NCI-H2029 (cell line): ENCODE data around the gene SLC22A3.
"Not testable (repeated sequence)": the region's sequence is repeated elsewhere in the genome, so short reads cannot be mapped to it uniquely, and the experiment has no call there.

ENCODE experiments used
- DNase-seq: peaks from one replicate; lab custom pipeline; 2025; lab: John Stamatoyannopoulos, UW

Gene SLC22A3

DNA sequence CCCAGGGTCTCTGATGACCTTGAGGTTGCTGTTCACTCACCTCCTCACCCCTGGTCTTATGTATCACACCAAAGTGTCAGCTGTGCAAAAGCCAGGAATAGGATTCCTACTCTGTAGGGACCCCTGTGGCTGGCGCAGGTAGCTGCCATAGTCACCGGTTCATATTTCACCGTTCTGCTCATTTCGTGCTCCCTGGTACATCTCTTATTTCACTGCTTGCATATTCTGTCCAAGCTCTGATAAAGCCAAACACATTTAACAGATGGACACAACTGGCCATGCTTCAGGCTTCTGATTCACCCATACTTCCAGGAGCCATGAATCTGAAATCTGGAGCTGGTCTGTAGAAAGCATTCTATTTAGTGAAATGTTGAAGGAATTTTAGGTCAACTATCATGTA lies 20.5 kb downstream of the SLC22A3 start:
- no peak for DNase-seq

DNA sequence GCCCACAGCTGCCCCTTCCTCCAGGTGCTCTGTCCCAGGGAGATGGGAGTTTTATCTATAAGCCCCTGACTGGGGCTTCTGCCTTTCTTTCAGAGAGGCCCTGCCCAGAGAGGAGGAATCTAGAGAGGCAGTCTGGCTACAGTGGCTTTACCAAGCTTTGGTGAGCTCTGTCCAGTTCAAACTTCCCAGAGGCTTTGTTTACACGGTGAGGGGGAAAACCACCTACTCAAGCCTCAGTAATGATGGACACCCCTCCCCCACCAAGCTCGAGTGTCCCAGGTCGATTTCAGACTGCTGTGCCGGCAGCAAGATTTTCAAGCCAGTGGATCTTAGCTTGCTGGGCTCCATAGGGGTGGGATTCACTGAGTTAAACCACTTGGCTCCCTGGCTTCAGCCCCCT lies 25.4 kb downstream of the SLC22A3 start:
- not testable (repeated sequence) for DNase-seq

DNA sequence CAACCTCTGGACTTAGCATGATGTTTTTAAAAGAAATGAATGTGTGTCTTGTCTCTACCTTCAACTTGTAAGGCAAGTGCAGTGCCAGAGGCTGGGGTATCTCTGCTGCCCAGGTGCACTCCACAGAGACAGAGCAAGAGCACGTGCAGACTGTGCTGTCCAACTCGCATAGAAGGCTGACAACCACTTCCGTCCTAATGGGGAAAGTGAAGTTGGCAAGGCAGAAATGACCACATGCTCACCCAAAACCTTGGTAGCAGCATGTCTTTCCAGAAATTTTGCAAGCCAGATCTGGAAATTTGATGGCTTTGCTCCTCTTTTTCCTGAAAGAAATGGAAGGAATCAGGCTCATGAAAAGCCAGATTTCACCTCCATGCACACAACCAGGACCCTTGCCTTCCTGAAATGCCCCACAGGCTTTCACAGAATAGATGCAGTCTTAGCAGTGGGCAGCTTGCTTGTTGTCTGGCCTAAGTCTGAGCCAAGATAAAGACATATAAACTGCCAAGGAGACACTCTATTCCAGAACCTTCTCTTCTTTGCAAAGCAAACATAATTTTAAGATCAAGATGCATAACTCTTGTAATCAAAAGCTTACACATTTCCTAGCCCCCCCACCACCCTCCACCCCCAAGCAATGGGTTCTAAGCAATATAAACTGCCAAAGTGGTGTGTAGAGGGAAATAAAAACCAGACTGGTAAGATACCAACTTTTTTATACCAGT lies 26.8 kb downstream of the SLC22A3 start:
- no peak for DNase-seq

DNA sequence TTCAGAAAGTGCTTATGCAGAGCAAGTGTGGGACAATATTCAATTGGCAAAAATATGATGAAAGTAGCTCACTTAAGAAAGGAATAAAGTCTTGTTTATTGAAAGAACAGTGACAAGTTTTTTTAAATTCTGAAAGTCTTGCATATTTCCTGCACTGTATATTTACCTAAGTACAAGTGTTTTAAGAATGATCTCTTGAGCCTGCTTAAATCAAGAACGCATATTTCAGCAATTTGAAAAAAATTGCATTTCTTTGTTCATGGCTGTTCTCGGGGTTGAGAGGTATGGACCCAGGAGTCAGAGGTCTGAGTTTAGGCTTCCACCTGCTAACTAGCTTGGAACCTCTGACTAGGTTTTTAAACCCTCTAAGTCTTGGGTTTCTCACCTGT lies 27.4 kb downstream of the SLC22A3 start:
- no peak for DNase-seq

DNA sequence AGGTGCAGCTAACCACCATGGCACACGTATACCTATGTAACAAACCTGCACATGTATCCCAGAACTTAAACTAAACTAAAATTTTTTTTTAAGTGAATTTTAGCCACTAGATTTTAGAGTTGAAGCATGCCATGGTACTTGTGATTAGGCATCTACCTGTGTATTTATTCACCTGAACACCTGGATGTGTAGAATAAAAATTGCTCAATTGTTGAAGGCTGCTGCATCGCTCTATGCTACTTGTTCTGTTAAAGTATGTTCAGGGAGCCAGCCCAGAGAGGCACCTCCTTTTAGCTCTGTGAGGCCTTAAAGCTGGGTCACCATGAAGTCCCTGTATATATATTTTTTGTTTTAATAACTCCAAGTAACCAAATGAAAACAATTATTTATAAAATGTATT lies 28.3 kb downstream of the SLC22A3 start:
- DNase-seq = no peak

DNA sequence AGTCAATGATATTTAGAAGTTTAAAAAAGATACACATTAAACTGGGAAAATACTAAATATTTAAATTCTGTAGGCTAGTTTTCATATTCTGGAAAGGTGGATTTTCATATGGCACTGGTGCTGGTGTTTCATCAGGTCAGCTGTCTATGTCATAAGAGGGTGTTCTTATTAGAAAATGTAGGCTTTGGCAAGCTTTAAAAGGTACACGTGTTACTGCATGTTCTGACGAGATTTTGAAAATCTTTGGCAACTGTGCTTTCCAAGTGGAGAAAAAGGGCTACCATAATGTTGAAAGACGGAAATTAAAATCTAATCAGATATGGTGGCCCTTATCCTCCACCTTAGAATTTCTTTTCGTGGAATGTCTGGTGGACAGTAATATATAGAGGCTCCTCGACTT lies 30.0 kb downstream of the SLC22A3 start:
- no peak for DNase-seq

DNA sequence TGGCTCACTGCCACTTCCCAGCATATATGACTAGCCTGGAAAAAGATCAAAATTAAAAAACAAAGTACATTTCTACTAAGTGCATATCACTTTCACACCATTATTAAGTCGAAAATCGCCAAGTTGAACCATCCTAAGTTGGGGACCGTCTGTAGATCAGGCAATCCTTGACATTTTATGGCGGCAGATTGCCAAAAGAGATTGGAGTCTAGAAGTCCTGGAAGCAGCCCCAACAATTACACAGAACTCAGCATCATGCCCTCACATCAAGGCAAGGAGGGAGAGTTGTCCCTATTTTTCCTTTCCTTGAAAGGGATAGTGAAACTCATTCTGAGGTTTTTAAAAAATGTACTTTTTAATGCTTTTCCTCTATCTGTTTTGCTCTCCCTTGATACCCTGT lies 30.7 kb downstream of the SLC22A3 start:
- DNase-seq = no peak

DNA sequence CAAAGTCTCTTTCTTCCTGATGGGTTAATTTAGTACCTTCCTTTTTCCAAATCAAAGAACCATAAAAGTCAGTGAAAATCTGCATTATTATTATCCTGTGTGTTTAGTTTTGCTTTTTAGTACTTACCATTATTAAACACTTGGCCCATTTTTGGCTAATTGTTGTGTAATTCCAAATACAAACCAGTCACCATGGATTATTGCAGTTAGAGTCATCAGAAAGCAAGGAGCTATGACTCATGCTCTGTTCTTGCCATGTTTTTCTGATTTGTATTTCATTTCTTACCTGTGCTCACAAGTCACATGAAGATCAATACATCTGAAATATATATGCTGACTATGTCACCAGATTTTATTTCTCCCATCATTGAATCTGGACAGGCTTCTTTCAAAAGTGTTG lies 31.3 kb downstream of the SLC22A3 start:
- DNase-seq = no peak

DNA sequence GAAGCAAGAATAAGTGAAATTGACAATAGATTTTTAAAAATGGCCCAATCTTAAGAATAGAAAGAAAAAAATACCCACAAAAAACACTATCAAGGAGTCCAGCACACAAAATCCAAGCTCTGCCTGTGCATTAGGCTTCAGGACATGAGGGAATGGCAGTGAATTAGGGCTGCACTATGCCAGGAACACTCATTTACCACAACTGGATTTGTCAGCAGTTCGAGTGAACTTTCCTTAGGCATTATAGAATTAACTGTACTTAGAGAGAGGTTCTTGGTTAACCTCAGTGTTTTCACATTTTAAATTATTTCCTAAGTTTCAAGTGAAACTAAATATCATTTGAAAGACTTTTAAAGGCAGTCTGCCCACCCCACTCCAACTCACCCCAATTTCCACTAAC lies 34.8 kb downstream of the SLC22A3 start:
- DNase-seq = no peak

DNA sequence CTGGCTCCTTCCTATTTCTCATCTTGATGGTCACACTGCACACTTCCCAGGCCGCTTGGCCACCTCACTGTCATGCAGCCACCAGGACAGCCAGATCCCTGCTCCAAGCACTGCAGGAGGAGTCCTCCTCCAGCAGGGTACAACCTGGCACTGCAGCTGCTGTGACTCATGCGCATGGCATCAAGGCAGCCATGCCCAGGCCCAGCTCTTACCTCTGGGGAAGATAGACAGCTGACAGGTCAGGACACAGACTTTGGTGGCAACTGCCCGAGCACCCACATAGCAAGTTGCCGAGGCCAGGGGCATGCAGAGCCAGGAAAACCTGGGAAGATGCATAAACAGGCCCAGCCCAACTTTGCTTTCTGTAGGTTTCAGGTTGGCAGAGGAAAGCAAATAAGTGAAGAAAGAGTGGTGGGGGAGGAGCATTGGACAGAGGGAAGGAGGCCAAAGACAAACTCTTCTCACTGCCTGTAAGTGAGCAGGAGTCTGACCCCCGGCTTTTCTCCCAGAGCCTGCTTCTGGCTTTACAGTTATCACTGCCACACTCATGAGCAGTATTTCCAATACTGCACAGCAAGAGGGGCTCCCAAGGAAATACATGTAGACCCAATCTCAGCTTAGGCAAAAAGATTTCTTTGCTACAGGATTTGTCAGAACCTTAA lies 38.8 kb downstream of the SLC22A3 start:
- DNase-seq = no peak

DNA sequence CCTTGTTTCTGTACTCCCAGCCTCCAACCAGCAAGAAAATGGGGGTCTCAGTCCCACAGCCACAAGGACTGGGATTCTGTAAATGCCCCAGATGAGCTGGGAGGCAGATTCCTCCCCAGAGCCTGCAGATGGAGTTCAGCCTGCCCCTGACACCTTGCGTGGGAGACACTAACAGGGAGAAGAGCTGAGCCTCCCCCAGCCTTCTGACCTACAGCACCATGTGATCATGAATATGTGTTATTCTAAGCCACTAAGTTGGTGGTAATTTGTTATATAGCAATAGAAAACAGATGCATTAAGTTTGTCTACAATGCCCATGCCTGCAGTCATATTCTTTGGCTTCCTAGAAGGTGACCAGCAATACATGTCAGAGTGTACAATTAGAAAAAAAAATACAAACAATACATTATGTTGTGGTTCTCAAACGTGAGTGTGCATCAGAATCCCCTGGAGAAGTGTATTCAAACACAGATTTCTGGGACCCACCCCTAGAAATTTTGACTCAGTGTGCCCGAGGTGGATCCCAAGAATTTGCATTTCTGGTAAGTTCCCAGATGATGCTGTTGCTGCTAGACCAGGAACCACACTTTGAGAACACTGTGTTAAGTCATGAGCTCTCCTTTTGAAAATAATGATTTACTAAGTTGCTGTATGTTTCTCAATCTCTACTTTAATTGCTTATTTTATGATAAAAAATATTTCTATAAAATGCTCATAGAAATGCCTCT lies 39.9 kb downstream of the SLC22A3 start:
- DNase-seq = no peak

DNA sequence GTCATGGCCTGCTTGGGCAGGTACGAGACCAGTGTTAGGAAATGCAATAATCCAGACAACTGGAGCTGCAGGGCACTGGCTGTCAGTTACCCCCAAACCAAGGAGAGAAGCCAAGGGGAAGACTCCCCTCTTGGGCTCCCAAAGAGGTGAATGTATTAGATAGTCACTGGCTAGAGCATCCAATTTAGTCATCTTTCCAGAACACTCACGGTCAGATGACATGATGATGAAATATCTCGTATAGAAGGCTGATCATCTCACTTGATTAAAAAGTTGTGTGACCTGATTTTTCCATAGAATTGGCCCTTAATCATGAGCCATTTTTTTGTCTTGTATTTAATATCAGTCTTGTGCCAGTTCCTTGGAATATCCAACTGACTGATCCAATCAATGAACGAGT lies 40.7 kb downstream of the SLC22A3 start:
- no peak for DNase-seq

DNA sequence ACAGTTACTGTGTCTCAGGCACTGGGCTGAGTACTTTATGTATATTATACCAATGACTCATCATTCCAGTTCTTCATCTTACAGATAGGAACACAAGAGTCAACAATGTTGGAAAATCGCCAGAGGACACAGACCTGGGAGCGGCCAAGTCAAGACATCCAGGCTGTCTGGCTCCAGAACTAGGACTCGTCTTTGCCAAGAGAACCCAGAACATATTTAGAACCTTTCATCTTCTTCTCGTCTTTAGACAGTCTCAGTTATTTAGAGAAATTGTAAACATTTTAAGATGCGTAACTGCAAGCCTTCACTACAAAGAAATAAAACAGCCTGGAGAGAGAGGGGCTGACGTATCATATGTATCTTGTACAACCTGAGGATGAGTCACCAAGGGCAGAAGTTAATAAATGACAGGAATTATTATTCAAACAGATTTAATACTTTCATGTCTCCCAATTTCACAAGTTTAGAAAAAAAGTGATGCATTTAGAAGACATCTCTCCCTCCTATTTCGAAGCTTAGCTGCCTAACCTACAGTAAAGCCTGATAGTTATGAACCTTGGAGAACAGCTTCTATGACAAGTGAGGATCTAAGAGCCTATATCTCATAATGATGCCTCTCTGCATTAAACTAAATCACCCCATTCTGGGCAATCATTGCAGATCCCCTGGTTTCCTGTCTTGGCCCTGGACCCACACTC lies 43.4 kb downstream of the SLC22A3 start:
- DNase-seq = peak; percentile 70

DNA sequence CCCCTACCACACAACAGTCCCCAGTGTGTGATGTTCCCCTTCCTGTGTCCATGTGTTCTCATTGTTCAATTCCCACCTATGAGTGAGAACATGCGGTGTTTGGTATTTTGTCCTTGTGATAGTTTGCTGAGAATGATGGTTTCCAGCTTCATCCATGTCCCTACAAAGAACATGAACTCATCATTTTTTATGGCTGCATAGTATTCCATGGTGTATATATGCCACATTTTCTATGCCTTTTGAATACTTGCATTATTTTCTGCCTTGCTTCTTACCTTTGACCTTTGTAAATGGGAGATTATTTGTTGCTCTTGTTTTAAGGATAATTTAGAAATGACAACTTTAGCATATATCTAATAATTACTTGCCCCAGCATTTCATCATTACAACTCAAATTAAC lies 45.3 kb downstream of the SLC22A3 start:
- not testable (repeated sequence) for DNase-seq

DNA sequence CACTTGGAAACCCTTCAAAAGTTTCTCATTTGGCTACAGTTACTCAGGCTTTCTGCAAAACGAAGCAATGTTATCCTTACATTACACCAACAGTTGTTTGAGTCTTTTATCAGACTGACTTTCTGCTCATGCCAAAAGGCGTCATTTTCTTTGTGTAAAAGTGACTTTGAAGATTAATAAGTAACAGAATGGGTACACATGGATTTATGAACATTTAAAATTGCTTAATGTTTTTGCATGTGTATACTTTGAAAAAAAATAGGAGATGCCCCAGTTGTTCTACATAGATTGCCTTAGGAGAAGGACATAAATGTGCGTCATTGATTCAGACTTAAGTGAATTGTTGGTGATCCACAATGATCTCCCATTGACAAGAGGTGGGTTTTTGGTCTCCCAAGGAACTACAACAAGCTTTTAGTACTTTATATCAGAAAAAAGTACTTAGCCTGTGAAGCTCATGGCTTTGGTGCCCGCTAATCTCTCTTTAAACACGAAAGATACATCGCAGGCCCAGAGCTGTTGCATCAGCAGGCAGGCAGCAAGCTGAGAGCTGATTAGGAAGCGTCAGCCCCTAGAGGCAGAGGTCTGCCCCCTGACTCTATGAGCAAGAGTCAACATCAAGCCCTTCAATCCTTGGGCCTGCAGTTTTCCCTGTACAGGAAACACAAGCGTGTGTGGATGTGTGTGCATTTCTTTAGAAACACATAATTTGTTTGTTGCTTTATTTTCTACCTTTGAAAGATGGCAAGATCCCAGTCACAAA lies 45.9 kb downstream of the SLC22A3 start:
- DNase-seq = no peak

DNA sequence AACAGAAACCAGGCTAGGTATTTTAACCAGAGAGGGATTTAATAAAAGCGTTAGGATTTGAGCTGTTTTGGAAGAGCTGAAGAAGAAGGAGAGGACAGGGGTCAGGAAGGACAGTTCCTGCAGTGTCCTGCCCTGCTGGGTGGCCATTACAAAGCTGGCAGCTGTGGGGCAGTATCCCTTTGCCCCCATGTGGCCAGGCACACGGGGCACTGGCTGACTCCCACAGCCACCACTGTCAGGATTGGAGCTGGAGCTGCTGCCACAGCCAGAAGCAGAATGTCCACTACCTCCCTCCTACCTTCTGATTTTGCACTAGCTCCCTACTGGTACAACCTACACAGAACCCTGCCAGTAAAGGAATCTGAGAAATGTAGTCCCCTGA lies 46.5 kb downstream of the SLC22A3 start:
- no peak for DNase-seq

DNA sequence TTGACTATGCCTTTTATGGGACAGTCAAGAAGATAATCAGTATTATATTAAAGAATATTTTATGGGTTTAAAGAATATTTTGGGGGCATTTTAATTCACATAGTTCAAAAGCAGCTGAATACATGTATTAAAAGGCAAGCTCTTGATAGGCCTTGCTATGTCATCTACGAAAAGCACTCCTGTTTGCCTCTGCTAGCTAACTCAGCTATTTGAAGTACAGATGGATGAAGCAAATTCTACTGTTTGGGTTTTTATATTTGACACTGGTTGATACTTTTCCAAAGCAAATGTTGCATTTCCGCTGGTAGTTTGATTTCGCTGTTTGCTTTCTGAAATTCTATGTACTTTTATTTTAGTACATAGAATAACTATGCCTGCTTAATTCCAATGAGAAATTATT lies 47.0 kb downstream of the SLC22A3 start:
- DNase-seq = no peak

DNA sequence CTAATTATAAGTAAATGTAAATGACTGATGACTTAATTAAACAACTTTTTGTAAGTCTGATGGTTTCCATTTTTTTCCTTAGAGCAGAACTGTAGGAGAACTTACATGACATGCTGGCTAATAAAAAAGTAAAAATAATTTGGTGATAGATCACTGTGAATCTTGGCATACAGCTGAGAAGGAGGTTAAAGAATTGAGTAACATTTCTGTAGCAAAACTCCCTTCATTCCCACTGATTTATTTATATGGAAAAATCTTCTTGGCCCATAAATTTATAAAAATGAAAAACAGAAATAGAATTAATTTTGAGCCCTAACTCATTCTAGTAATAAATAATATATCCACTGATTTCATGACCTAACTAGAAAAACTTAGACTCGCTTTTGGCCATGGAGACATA lies 48.1 kb downstream of the SLC22A3 start:
- DNase-seq = no peak

DNA sequence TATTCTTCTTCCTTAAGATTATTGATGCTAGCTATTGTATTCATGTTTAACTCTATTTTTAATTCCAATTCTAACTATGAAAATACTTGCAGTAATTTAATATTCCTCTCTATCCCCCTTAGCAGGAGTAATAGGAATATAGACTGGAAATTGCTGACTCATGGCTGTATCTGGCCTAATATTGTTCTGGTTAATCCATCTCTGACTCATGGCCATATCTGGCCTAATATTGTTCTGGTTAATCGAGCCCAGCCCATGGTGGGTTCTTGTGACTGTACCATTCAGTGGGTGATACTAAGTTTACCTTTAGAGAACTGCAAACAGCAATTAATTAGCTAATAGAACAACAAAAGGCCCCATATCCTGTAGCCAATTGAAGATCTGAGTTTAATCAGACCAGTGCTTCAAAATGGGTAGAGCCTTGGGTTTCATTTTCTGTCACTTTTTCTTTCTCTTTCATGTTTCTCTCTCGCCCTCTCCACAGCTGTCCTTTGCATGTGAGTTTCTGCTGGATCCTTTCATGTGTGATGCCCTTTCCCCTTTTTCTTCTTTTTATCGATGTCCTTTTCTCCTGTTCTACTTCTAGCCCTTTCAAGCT lies 50.6 kb downstream of the SLC22A3 start:
- DNase-seq = no peak

DNA sequence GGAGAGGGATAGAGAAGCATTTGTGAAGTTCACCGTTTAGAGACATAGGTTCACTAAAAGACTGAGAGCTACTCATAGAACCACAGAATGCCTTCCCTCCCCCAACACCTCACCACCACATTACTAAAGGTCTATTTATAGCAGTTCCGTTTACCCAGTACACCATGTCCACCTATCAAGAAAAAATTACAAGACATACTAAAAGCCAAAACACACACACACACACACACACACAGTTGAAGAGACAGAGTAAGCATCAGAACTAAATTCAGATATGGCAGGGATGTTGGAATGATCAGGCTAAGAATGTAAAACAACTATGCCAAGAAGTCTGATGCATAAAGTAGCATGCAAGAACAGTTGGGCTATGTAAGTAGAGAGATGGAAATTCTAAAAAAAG lies 52.3 kb downstream of the SLC22A3 start:
- DNase-seq = no peak

DNA sequence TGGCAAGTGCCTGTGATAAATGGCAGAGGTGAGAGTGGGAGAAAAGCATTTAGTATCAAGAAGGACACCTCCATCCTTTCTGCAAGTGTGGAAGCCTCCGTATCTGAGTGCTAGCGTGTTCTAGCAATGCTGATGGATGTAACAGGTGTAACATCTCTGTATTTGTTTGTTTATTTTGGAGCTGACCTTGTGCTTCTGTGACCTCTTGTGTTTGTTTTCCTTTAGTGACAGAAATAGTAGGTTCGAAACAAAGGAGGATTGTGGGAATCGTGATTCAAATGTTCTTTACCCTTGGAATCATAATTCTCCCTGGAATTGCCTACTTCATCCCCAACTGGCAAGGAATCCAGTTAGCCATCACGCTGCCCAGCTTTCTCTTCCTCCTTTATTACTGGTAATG lies 60.4 kb downstream of the SLC22A3 start:
- DNase-seq = no peak

DNA sequence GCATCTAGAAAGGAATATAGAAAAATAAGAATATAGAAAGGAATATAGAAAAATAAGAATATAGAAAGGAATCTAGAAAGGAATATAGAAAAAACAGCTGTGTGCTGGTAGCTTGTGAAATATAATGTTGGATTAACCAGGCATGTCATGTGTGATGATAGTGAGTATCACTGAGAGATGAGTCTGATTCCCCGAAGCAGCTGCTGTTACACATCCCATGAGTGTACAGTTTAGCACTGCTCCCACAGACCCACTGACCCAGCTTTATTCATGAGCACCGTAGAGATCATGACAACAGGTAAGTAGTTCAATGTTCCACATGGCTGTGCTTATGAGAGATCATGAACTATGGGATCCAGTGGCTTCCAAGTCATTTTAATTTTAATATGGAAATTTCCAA lies 64.8 kb downstream of the SLC22A3 start:
- no peak for DNase-seq
